HG03060 (cell line): ENCODE data around the gene PXDN.
"Not testable (repeated sequence)": the region's sequence is repeated elsewhere in the genome, so short reads cannot be mapped to it uniquely, and the experiment has no call there.

Source experiments
- ATAC-seq: cut with Tn5 transposase; IDR thresholded peaks from one replicate; pipeline ENCODE4 v1.9.1; 2021; ENCODE audit warnings: low read depth, moderate number of reproducible peaks; ENCODE audit not compliant: unreplicated experiment

The PXDN gene

DNA sequence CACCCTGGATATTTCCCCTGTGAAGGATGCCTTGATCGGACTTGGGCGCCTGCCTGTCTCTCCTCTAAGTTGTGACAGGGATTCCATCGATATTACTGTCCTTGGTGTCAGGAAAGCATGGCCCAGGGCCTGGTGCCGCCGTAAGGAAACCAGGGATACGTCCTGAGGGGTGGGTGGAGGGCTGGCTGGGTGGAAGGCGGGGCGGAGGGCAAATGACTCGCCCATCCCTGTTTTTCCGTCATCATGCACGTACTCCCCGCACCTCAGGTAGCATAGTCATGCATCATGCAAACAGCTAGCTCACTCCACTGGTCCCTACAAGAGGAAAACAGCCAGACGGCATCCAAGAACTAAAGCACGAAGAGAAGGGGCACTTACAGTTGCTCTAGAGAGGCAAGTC lies 57.1 kb downstream of the PXDN start:
- ATAC-seq, result no peak

DNA sequence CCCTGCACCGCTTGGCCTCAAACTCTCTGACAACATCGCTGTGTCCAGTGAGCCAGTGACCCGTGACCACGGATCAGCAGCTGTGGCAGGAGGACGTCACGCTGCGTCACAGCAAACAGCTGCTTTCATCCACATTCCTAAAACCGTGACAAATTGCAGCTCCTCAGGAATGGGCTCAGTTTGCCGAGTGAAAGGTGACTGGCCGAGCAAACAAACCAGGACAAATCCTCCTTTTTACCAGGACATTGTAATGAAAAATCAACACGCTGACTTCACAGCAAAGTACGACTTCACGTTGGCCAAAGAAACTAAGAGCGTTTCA lies 57.6 kb downstream of the PXDN start:
- no peak for ATAC-seq

GRCh38 chr2:1685957-1686783 lies 58.1 kb downstream of the PXDN start:
- ATAC-seq, result no peak

GRCh38 chr2:1685078-1685956 lies 59.0 kb downstream of the PXDN start:
- ATAC-seq, result no peak

- ATAC-seq, result no peak
These were observed 61.0 kb downstream of the PXDN start for GRCh38 chr2:1683297-1683696.

GRCh38 chr2:1682181-1682440 lies 62.2 kb downstream of the PXDN start:
- ATAC-seq, result no peak

- ATAC-seq, result no peak
These were observed 62.8 kb downstream of the PXDN start for GRCh38 chr2:1681323-1682180.

DNA sequence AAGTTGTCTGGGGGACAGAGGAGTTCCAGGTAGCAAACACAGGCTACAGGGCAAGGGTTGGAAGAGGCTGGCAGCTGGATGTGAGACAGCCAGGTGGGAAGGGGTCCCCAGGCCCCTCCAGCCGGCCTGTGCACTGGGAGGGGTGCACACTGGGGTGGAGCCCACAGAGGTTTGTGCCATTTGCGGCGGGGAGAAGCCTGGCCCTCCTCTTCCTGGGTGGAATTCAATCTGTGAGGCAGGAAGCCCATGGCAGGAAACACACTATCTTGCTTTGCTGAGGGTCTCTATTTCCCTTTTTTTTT lies 63.3 kb downstream of the PXDN start:
- no peak for ATAC-seq

- no peak for ATAC-seq
These were observed 63.9 kb downstream of the PXDN start for GRCh38 chr2:1680222-1681016.

- ATAC-seq, result not testable (repeated sequence)
These were observed 64.8 kb downstream of the PXDN start for GRCh38 chr2:1679488-1680039.

- not testable (repeated sequence) for ATAC-seq
These were observed 65.2 kb downstream of the PXDN start for GRCh38 chr2:1679065-1679464.

GRCh38 chr2:1678609-1679008 lies 65.7 kb downstream of the PXDN start:
- no peak for ATAC-seq

- no peak for ATAC-seq
These were observed 66.5 kb downstream of the PXDN start for GRCh38 chr2:1677821-1678165.

DNA sequence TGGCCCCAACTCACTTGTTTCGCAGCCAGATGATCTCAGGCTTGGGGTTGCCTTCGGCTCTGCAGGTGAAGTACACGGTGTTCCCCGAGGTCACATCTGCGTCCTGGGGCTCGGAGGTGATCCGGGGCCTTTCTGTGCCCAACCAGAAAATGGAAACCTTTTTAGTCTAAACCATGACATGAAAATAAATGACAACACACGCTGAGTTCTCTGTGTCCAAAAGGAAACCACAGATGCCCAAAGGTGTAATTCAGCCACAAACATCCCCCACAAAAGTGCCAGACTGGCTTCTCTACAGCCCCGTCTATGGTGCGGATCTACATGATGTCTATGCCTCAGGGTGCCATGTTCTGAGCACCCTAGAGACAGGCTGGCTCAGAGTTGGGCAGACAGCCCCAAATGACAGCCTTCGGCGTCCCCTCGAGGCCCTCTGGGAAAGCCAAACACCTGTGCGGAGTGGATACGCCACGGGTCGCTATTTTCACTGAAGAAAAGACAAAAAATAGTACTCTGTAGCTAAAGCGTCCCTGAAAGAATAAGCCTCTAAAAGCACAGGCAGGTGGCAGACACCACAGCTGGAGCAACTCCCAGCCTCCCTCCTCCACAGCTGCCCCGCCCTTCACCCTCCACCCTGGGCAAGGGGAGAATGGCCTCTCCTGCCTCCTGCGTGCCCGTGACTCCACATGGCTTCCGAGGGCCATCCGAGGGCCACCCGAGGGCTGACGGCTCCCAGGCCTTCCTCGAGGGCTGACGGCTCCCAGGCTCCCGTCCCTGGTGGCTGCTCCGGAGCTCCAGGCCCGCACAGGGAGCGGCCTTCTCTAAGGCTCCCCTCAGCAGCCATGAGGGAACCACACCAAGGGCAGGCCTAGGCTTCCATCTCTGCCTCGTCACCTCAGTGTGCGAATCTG lies 67.1 kb downstream of the PXDN start:
- ATAC-seq, result no peak

DNA sequence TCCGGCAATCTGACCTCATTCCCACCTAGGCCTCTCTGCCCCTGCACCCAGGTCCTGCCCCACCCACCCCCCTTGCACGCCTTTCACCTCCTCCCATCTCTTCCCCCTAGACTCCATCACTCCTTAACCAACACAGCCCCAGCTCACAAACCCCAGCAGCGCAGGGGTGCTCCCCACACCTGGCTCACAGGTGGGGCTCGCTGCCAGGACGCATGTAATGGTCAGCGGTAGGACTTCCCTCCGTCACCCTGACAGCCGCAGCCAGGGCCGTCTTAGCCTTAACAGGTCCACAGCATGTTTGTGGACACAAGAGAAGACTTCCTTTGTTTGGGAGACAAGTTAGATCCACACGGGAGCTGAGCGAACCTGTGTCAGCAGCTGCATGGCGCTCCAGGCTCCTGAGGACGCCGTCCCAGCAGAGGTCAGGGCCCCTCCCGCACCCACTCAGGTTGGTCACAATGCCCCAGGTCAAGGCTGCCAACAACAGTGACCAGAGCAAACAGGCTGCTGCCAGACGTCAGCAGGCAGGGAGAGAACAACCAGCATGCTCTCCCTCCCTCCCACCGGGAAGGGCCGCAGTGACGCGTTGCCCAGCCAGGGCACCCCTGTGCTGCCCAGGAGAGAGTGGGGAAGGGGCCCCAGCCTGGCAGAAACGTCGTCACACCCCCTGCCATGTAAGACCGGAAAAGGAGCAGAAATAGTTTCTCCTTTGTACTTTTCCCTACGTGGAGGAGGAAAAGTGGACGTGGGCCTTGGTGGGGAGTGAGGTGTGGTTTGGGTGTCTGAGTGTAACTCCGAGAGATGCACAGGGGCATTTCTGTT lies 68.0 kb downstream of the PXDN start:
- no peak for ATAC-seq

DNA sequence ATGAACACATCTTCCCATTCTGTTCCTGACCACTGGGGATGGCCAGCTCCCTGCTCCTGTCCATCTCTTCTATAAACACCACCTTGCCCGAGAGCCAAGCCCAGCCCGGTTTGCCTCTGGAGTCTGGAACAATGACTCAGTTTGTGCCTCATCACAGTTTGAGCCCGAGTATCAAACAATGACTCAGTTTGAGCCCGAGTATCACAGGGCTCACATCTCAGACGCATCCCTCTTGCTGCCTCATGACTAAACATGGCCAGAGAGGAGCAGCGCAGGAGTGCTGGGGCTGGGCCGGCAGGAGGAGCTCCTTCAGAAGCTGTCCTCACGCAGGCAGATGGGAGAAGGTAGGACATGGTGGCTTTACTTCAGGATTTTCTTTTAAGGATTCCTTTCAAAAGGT lies 68.7 kb downstream of the PXDN start:
- ATAC-seq, result no peak

DNA sequence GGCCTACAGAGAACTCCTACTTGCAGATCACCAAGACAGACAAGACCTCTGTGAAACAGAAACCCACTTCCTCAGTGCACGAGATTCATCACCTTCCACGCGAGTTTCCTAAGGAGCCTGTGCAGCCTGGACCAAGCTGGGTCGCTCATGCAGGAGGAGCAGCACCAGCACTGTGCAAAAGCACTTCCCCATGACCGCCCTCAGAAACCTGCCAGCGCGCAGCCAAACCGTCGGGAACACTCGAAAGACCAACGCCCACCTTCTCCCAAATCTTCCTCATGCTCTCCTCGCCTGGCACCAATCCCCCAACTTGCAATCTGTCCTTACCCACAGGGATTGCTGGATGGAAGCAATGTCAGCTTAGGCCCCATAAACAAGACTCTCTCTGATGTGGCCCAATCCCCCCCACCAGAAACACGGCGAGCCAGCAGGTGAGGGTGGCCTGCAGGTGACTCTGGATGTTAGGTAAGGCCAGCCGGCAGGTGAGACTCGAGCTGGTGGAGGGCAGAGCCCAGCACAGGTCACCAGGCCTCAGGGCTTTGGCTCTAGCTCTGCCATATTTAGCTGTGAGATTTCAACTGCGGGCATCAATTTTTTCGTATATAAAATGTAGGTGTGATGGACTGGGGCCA lies 69.4 kb downstream of the PXDN start:
- ATAC-seq, result no peak

DNA sequence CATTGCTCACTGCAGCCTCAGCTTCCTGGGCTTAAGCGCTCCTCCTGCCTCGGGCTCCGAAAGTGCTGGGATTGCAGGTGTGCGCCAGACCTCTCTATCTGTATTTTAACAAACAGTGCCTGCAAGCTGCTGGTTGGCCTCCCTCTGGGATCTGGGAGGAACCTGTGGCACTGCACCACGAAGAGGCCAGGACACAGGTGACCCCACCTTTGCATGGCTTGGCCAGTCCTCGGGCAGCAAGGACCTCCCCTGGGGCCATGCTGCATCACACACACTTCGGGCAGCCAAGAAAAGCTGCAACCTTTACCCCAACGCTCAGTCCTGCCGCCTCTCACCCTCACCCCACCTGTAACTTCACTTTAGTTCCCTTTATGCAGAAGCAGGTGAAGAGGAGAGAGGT lies 70.0 kb downstream of the PXDN start:
- no peak for ATAC-seq
